HG02588 (cell line): Measurements from ENCODE around the gene SPTAN1.
A peak's percentile ranks its signal among the peaks of the same experiment; 100 is the strongest.
"Not testable (repeated sequence)": the region's sequence is repeated elsewhere in the genome, so short reads cannot be mapped to it uniquely, and the experiment has no call there.

Source experiments
- ATAC-seq: cut with Tn5 transposase; IDR thresholded peaks from one replicate; pipeline ENCODE4 v1.9.1; 2021; ENCODE audit warnings: mild to moderate bottlenecking, moderate library complexity; ENCODE audit not compliant: unreplicated experiment

SPTAN1 gene

GRCh38 chr9:128656416-128657343 lies 104.3 kb downstream of the SPTAN1 start, which contains the start of gene DYNC2I2:
TSS of gene DYNC2I2 (minus strand) at chr9:128656847. CDS start at chr9:128656726, 121 bp downstream.
- ATAC-seq, result peak; percentile 66

DNA sequence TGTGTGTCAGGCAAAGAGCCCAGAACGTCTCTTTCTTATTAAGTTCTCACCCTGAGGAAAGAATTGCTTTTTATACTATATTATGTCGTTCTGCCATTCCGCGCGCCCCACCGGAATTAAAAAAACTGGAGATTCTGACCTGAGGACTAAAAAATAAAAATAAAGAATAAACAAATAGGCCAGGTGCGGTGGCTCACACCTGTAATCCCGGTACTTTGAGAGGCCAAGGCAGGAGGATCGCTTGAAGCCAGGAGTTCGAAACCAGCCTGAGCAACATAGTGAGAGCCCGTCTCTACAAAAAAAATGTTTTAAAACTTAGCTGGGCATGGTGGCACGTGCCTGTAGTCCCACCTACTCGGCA lies 104.9 kb downstream of the SPTAN1 start:
- ATAC-seq, result no peak

DNA sequence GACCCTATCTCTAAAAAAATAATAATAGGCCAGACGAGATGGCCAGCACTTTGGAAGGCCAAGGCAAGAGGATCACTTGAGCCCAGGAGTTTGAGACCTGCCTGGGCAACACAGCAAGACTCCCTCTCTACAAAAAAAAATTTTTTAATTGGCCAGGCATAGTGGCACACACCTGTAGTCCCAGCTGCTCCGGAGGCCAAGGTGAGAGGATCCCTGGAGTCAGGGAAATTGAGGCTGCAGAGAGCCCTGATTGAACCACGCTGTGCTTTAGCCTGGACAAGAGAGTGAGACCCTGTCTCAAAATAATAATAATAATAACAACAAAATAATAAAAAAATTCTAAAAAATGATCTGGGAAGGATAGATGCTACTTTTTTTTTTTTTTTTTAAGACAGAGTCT lies 105.4 kb downstream of the SPTAN1 start:
- ATAC-seq, result no peak

GRCh38 chr9:128666481-128666941 lies 114.1 kb downstream of the SPTAN1 start:
- not testable (repeated sequence) for ATAC-seq

- no peak for ATAC-seq
Observed at GRCh38 chr9:128669786-128670185, 117.4 kb downstream of the SPTAN1 start.

DNA sequence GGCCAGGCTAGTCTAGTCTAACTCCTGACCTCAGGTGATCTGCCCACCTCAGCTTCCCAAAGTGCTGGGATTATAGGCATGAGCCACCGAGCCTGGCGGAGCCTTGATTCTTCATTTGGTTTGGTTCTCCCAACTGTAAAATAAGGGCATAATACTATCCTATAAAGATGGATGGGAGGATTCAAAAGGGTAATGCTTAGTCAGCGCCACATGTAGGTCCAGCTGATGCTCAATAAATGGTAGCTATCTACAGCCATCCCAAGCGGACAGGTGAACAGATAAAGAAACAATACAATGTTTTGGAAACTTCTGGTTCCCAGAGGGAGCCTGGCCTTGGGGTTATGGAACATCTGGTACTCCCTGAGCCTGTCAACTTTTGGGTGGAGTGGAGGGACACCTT lies 123.0 kb downstream of the SPTAN1 start:
- no peak for ATAC-seq

DNA sequence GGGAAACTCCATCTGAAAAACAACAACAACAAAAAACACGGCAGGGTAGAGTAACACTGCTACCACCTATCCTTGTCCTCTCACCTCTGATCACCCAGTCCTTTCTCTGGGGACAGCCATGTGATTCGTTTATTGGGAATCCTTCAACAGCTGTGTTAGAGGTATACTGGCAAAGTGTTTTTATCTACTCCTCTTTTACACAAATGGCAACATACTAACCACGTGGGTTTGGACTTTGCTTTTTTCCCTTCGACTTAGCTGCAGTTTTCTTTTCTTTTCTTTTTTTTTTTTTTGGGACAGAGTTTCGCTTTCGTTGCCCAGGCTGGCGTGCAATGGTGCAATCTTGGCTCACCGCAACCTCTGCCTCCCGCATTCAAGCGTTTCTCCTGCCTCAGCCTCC lies 125.4 kb downstream of the SPTAN1 start:
- no peak for ATAC-seq
